WTC11 (cell line): ENCODE data around the gene CTNNAL1.

Experiments
- CTCF ChIP-seq: fragments of 200-600 bp; IDR thresholded peaks from 2 replicates; pipeline ENCODE4 v1.8.0; 2022; ENCODE audit warnings: antibody characterized with exemption
- EMX1 ChIP-seq: fragments of 250-450 bp; sonication (Bioruptor Pico); IDR thresholded peaks from 2 replicates; pipeline ENCODE4 v1.8.0; 2021; ENCODE audit warnings: mild to moderate bottlenecking
- IRF1 ChIP-seq: sonication (generic); formaldehyde crosslinking; IDR thresholded peaks from 2 replicates; pipeline ENCODE4 v1.8.0; 2023; ENCODE audit warnings: missing genetic modification reagents
- MAX ChIP-seq: sonication (generic); formaldehyde crosslinking; IDR thresholded peaks from 2 replicates; pipeline ENCODE4 v1.8.0; 2022; ENCODE audit warnings: mild to moderate bottlenecking, missing genetic modification reagents
- NFYB ChIP-seq: sonication (generic); formaldehyde crosslinking; conservative IDR thresholded peaks from 2 replicates; pipeline ENCODE4 v1.8.0; 2022; ENCODE audit warnings: low read depth, missing genetic modification reagents
- PRDM15 ChIP-seq: sonication (generic); formaldehyde crosslinking; IDR thresholded peaks from 2 replicates; pipeline ENCODE4 v1.8.0; 2022; ENCODE audit warnings: missing genetic modification reagents
- SMAD4 ChIP-seq: sonication (generic); formaldehyde crosslinking; IDR thresholded peaks from 2 replicates; pipeline ENCODE4 v1.8.0; 2022; ENCODE audit warnings: mild to moderate bottlenecking, missing genetic modification reagents
- STAT6 ChIP-seq: sonication (generic); formaldehyde crosslinking; conservative IDR thresholded peaks from 2 replicates; pipeline ENCODE4 v1.8.1; 2023; ENCODE audit warnings: mild to moderate bottlenecking, low read depth, missing genetic modification reagents, moderate library complexity
- ZNF281 ChIP-seq: sonication (generic); formaldehyde crosslinking; IDR thresholded peaks from 2 replicates; pipeline ENCODE4 v1.8.0; 2023; ENCODE audit warnings: mild to moderate bottlenecking, missing genetic modification reagents
- ZNF532 ChIP-seq: fragments of 250-450 bp; sonication (Bioruptor Pico); IDR thresholded peaks from 2 replicates; pipeline ENCODE4 v1.9.0; 2021; ENCODE audit warnings: mild to moderate bottlenecking, borderline replicate concordance

GRCh38 chr9:109062543-109062942 is 49.2 kb upstream of the CTNNAL1 start:
- TF ChIP-seq CTCF (no peak), ZNF532 (no peak), MAX (CRISPR knock-in tag) (no peak), IRF1 (CRISPR knock-in tag) (no peak), ZNF281 (CRISPR knock-in tag) (no peak), SMAD4 (CRISPR knock-in tag) (no peak), EMX1 (CRISPR knock-in tag) (no peak), STAT6 (no peak), PRDM15 (CRISPR knock-in tag) (no peak), NFYB (CRISPR knock-in tag) (no peak)
